22Rv1 (cell line): Measurements from ENCODE around the gene ZNF414.

Experiments
- H3K27ac ChIP-seq: fragments of 450-650 bp; 2 replicates; pipeline ENCODE4 v1.5.1; 2017
- CTCF ChIP-seq: fragments of 450-650 bp; IDR thresholded peaks from 2 replicates; pipeline ENCODE4 v1.5.1; 2017; ENCODE audit warnings: mild to moderate bottlenecking
- ZFX ChIP-seq: fragments of 450-650 bp; IDR thresholded peaks from 2 replicates; pipeline ENCODE4 v1.6.1; 2017; ENCODE audit warnings: antibody characterized with exemption, borderline replicate concordance

Gene ZNF414

GRCh38 chr19:8483165-8483564 lies 30.8 kb downstream of the ZNF414 start:
- TF ChIP-seq CTCF (no peak), ZFX (no peak)
- H3K27ac ChIP-seq = no peak overlapping the region

GRCh38 chr19:8482696-8483095 lies 31.3 kb downstream of the ZNF414 start:
- no peak for TF ChIP-seq ZFX
- no peak for TF ChIP-seq CTCF
- H3K27ac ChIP-seq = no peak overlapping the region

- no peak overlapping the region for H3K27ac ChIP-seq
- no peak for TF ChIP-seq CTCF
- TF ChIP-seq ZFX = no peak
Measured at GRCh38 chr19:8481616-8482015, 32.4 kb downstream of the ZNF414 start.

GRCh38 chr19:8481201-8481600 lies 32.8 kb downstream of the ZNF414 start:
- no peak for TF ChIP-seq ZFX
- TF ChIP-seq CTCF = no peak
- no peak overlapping the region for H3K27ac ChIP-seq

GRCh38 chr19:8478598-8478997 lies 35.4 kb downstream of the ZNF414 start:
- TF ChIP-seq CTCF = no peak
- H3K27ac ChIP-seq = no peak overlapping the region

GRCh38 chr19:8477889-8478288 lies 36.1 kb downstream of the ZNF414 start:
- H3K27ac ChIP-seq = no peak overlapping the region
- no peak for TF ChIP-seq CTCF
- TF ChIP-seq ZFX = no peak

GRCh38 chr19:8476524-8476923 lies 37.4 kb downstream of the ZNF414 start:
- no peak for TF ChIP-seq ZFX
- TF ChIP-seq CTCF = no peak
- H3K27ac ChIP-seq = no peak overlapping the region

- no peak for TF ChIP-seq CTCF
- no peak for TF ChIP-seq ZFX
- H3K27ac ChIP-seq = no peak overlapping the region
Measured at GRCh38 chr19:8475005-8475404, 39.0 kb downstream of the ZNF414 start.
